ENCODE measurements around the gene PTGES2. TPM values are rescaled to one million over a fixed set of nuclear protein-coding genes. Genes with fewer than 3 reads are reported as not detected.
A peak's percentile ranks its signal among the peaks of the same experiment; 100 is the strongest.

Gene PTGES2
- total and polyA plus RNA-seq, 9 of the 15 experiments (the other 6 are each of a cell fraction or from before 2014, with no cell fraction given), result 2.4 to 196 (median 90.1) TPM

DNA sequence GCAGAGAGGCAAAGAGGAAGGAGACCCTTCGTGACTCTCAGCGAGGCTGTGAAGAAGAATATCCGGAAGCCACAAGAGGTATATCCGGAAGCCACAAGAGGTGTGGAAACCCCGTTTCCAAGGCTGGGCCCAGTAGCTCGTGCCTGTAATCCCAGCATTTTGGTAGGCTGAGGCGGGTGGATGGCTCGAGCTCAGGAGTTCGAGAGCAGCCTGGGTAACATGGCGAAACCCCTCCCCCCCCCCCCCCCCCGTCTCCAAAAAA lies 31.9 kb upstream of the PTGES2 start:
- CTCF ChIA-PET (ENCODE audit: low intra/inter-chr PET ratio), result no interaction called here
- H3K9ac ChIP-seq (ENCODE audit: insufficient read depth in 1 of 2, low read depth in 2 of 2, low read length in 2 of 2), result peak overlapping the region; percentile 79 to 93
- ATAC-seq (peak; percentile 52), DNase-seq (ENCODE audit: extremely low read depth in 1 of 4, low spot score in 3 of 4) (peak; percentile 69 to 85 (median 74)), FAIRE-seq (no peak)
- peak overlapping the region; percentile 72 for H3K4me3 ChIP-seq
- H2AFZ ChIP-seq (ENCODE audit: low read depth, low read length), result peak overlapping the region; percentile 95
- H3K9me1 ChIP-seq (ENCODE audit: control insufficient read depth, insufficient read depth, low read length), result no peaks in the 10 kb centered on the region
- peak overlapping the region; percentile 90 for H3K27ac ChIP-seq (ENCODE audit: extremely low read depth, low read depth, low read length)
- BruUV-seq (replicated peaks), result TSS peak; percentile 98
- WGBS (ENCODE audit: insufficient coverage, low coverage, missing lambda C conversion rate), result 2% methylated on average over 11 of the region's 11 CpGs
- intact Hi-C loops (cut with micrococcal nuclease) (no loop called here), in situ Hi-C loops (cut with MboI) (loop anchor here (5.0 kb wide), 1 partner anchor 1523 kb away; no protein-coding TSS in a partner anchor)
- peak overlapping the region; percentile 91 for H3K4me2 ChIP-seq (ENCODE audit: insufficient read depth, low read length)
- peaks cover 28% of the 10 kb centered on the region for H3K36me3 ChIP-seq (ENCODE audit: control insufficient read depth, insufficient read depth, low read length)
- POLR2A ChIA-PET, result interaction anchor here (0.6 to 11.0 kb wide), 24 partner anchors 8 to 1497 kb away, joined by 3 to 155 read pairs (median 3); partner anchors contain the start of gene CIZ1
- H3K4me1 ChIP-seq (replicated peaks in 1 of 2; ENCODE audit: control insufficient read depth in 2 of 2, insufficient read depth in 2 of 2, low read length in 2 of 2), result peaks cover 10 to 42% of the 10 kb centered on the region in 2 experiments
- H4K20me1 ChIP-seq (replicated peaks; ENCODE audit: control insufficient read depth, insufficient read depth, low read length), result peaks cover 18% of the 10 kb centered on the region; the same call in 1 of the 2 replicates
- no peaks in the 10 kb centered on the region for H3K9me3 ChIP-seq (replicated peaks; ENCODE audit: control insufficient read depth, insufficient read depth, low read depth, low read length)
- peaks cover 27% of the 10 kb centered on the region for H3K79me2 ChIP-seq (ENCODE audit: control insufficient read depth, insufficient read depth, low read length)
- no peaks in the 10 kb centered on the region for H3K27me3 ChIP-seq (ENCODE audit: control insufficient read depth in 2 of 2, insufficient read depth in 2 of 2, low read length in 2 of 2)
- TF ChIP-seq TAF9B (IDR thresholded peaks at IDR 0.05; ENCODE audit: partially characterized antibody) (no peak), JUND (IDR thresholded peaks at IDR 0.05; ENCODE audit: borderline replicate concordance, low read depth, low read length) (no peak), JUND (tag; IDR thresholded peaks at IDR 0.05; ENCODE audit: borderline replicate concordance, low read depth, low read length) (peak; percentile 51; the same call in 1 of the 3 replicates), HDAC6 (IDR thresholded peaks at IDR 0.05; ENCODE audit: low read depth, low read length) (no peak), POLR2AphosphoS2 (IDR thresholded peaks at IDR 0.05; ENCODE audit: low read length) (no peak), MCM5 (IDR thresholded peaks at IDR 0.05; ENCODE audit: low read depth) (no peak), ZNF609 (CRISPR knock-in tag; IDR thresholded peaks at IDR 0.05; ENCODE audit: borderline replicate concordance) (no peak), NBN (IDR thresholded peaks at IDR 0.05; ENCODE audit: low read depth) (no peak), MAFF (IDR thresholded peaks at IDR 0.05; ENCODE audit: low read length) (no peak), FOXK1 (CRISPR knock-in tag; IDR thresholded peaks at IDR 0.05; ENCODE audit: borderline replicate concordance) (no peak)
- TF ChIP-seq, protein P1, sequence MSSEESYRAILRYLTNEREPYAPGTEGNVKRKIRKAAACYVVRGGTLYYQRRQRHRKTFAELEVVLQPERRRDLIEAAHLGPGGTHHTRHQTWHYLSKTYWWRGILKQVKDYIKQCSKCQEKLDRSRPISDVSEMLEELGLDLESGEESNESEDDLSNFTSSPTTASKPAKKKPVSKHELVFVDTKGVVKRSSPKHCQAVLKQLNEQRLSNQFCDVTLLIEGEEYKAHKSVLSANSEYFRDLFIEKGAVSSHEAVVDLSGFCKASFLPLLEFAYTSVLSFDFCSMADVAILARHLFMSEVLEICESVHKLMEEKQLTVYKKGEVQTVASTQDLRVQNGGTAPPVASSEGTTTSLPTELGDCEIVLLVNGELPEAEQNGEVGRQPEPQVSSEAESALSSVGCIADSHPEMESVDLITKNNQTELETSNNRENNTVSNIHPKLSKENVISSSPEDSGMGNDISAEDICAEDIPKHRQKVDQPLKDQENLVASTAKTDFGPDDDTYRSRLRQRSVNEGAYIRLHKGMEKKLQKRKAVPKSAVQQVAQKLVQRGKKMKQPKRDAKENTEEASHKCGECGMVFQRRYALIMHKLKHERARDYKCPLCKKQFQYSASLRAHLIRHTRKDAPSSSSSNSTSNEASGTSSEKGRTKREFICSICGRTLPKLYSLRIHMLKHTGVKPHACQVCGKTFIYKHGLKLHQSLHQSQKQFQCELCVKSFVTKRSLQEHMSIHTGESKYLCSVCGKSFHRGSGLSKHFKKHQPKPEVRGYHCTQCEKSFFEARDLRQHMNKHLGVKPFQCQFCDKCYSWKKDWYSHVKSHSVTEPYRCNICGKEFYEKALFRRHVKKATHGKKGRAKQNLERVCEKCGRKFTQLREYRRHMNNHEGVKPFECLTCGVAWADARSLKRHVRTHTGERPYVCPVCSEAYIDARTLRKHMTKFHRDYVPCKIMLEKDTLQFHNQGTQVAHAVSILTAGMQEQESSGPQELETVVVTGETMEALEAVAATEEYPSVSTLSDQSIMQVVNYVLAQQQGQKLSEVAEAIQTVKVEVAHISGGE (CRISPR knock-in tag; IDR thresholded peaks at IDR 0.05), result no peak
- TF ChIP-seq, protein P2, sequence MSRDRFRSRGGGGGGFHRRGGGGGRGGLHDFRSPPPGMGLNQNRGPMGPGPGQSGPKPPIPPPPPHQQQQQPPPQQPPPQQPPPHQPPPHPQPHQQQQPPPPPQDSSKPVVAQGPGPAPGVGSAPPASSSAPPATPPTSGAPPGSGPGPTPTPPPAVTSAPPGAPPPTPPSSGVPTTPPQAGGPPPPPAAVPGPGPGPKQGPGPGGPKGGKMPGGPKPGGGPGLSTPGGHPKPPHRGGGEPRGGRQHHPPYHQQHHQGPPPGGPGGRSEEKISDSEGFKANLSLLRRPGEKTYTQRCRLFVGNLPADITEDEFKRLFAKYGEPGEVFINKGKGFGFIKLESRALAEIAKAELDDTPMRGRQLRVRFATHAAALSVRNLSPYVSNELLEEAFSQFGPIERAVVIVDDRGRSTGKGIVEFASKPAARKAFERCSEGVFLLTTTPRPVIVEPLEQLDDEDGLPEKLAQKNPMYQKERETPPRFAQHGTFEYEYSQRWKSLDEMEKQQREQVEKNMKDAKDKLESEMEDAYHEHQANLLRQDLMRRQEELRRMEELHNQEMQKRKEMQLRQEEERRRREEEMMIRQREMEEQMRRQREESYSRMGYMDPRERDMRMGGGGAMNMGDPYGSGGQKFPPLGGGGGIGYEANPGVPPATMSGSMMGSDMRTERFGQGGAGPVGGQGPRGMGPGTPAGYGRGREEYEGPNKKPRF (IDR thresholded peaks at IDR 0.05; ENCODE audit: low read depth, low read length), result no peak
